ENCODE results near the gene ZNF438.
"Not testable (repeated sequence)": the region's sequence is repeated elsewhere in the genome, so short reads cannot be mapped to it uniquely, and the experiment has no call there.

ZNF438 gene

GRCh38 chr10:31028081-31028480 is 3.6 kb downstream of the ZNF438 start:
- no peak for TF ChIP-seq CTCF (IDR thresholded peaks at IDR 0.05; ENCODE audit: low read depth, low read length, missing control alignments)
- DNase-seq (ENCODE audit: extremely low read depth, low read depth): no peak
- H3K4me3 ChIP-seq (replicated peaks; ENCODE audit: low read depth, low read length): no peak overlapping the region

- not testable (repeated sequence) for DNase-seq (ENCODE audit: extremely low read depth, low read depth); H3K4me3 ChIP-seq (replicated peaks; ENCODE audit: low read depth, low read length)
Measured at GRCh38 chr10:31026279-31026678, 5.4 kb downstream of the ZNF438 start.

- no peak for DNase-seq (ENCODE audit: extremely low read depth, low read depth)
- no peak for TF ChIP-seq CTCF (IDR thresholded peaks at IDR 0.05; ENCODE audit: low read depth, low read length, missing control alignments)
- H3K4me3 ChIP-seq (replicated peaks; ENCODE audit: low read depth, low read length): no peak overlapping the region
Measured at GRCh38 chr10:31025142-31025541, 6.5 kb downstream of the ZNF438 start.

- no peak for TF ChIP-seq CTCF (IDR thresholded peaks at IDR 0.05; ENCODE audit: low read depth, low read length, missing control alignments)
- H3K4me3 ChIP-seq (replicated peaks; ENCODE audit: low read depth, low read length): no peak overlapping the region
- no peak for DNase-seq (ENCODE audit: extremely low read depth, low read depth)
Measured at GRCh38 chr10:31023558-31023957, 8.1 kb downstream of the ZNF438 start.

GRCh38 chr10:31020209-31020608 is 11.5 kb downstream of the ZNF438 start:
- DNase-seq (ENCODE audit: extremely low read depth, low read depth): no peak
- no peak overlapping the region for H3K4me3 ChIP-seq (replicated peaks; ENCODE audit: low read depth, low read length)
- TF ChIP-seq CTCF (IDR thresholded peaks at IDR 0.05; ENCODE audit: low read depth, low read length, missing control alignments): no peak

GRCh38 chr10:31018962-31019361 is 12.7 kb downstream of the ZNF438 start:
- no peak overlapping the region for H3K4me3 ChIP-seq (replicated peaks; ENCODE audit: low read depth, low read length)
- no peak for DNase-seq (ENCODE audit: extremely low read depth, low read depth)
- no peak for TF ChIP-seq CTCF (IDR thresholded peaks at IDR 0.05; ENCODE audit: low read depth, low read length, missing control alignments)

- DNase-seq (ENCODE audit: extremely low read depth, low read depth): no peak
Measured at GRCh38 chr10:31018356-31018750, 13.3 kb downstream of the ZNF438 start.

More at GRCh38 chr10:31018356-31018750, 13.3 kb downstream of the ZNF438 start:
- H3K4me3 ChIP-seq (replicated peaks; ENCODE audit: low read depth, low read length): no peak overlapping the region
- no peak for TF ChIP-seq CTCF (IDR thresholded peaks at IDR 0.05; ENCODE audit: low read depth, low read length, missing control alignments)

Measured in HFF-Myc (cell line).